HCT116 (cell line): ENCODE measurements around the gene RMI1. TPM values are rescaled to one million over a fixed set of nuclear protein-coding genes. Genes with fewer than 3 reads are reported as not detected.

Experiments used
- ATAC-seq: fragments of 200-7000 bp; cut with Tn5 transposase; 2 replicates; pipeline ENCODE4 v1.9.1; 2020; ENCODE audit warnings: mild to moderate bottlenecking, moderate library complexity
- BruUV-seq: library from RNA; stranded (reverse); fragments of 400-500 nt; replicated peaks from 2 replicates; lab custom pipeline; 2021; lab: Mats Ljungman, UMichigan
- CTCF ChIA-PET: fragments of 300-600 bp; sonication (Branson Sonifier 250); formaldehyde crosslinking; loops from one replicate; lab custom pipeline; 2021; ENCODE audit warnings: antibody characterized with exemption; lab: Charles Lee
- POLR2A ChIA-PET: fragments of 300-600, 350-600 bp; sonication (Branson Sonifier 250); formaldehyde crosslinking; loops from one replicate; lab custom pipeline; 2021; ENCODE audit warnings: antibody characterized with exemption; lab: Charles Lee
- RAD21 ChIA-PET, 2 experiments: fragments of 300-600 bp; sonication (Branson Sonifier 250); formaldehyde crosslinking; loops; one replicate each; lab custom pipeline; 2023; ENCODE audit warnings: low total read pairs in 2 of 2; ENCODE audit not compliant: uncharacterized antibody in 2 of 2, unreplicated experiment in 2 of 2, low non-redundant PET in 1 of 2; lab: Charles Lee
- DNase-seq: peaks from one replicate; pipeline ENCODE4 v3.0.0-alpha.2; 2010; ENCODE audit warnings: low read depth, low spot score
- H2AFZ ChIP-seq: fragments of 200-600 bp; shearing (Covaris generic), sonication (generic); 2 replicates; pipeline ENCODE4 v1.6.1; 2017; ENCODE audit warnings: low read depth, mixed run types, mixed read lengths, antibody characterized with exemption, low read length; ENCODE audit not compliant: poor library complexity, severe bottlenecking
- H3K27ac ChIP-seq: 2 replicates; pipeline ENCODE4 v1.5.1; 2012; ENCODE audit warnings: low read depth, low read length
- H3K27me3 ChIP-seq: fragments of 200-600 bp; sonication (generic); 2 replicates; pipeline ENCODE4 v1.6.1; 2016; ENCODE audit warnings: mixed run types, low read length, mixed read lengths; ENCODE audit not compliant: insufficient read depth
- H3K36me3 ChIP-seq, 2 experiments: fragments of 200-500 bp in 1 of 2; fragments of 200-600 bp in 1 of 2; sonication (Bioruptor generic) in 1 of 2; sonication (generic) in 1 of 2; 2 replicates each; pipeline versions ENCODE4 v1.5.1 to v1.6.1; 2014 to 2016; ENCODE audit warnings: low read length in 2 of 2, inconsistent platforms in 1 of 2, mixed read lengths in 1 of 2, mixed run types in 1 of 2; ENCODE audit not compliant: insufficient read depth in 2 of 2, control insufficient read depth in 1 of 2
- H3K4me1 ChIP-seq, 2 experiments: fragments of 200-600 bp in 1 of 2; sonication (generic) in 1 of 2; 2 replicates each; pipeline versions ENCODE4 v1.5.1 to v1.6.1; 2012 to 2017; ENCODE audit warnings: low read length in 2 of 2, inconsistent platforms in 1 of 2, mild to moderate bottlenecking in 1 of 2, mixed read lengths in 1 of 2, mixed run types in 1 of 2, moderate library complexity in 1 of 2; ENCODE audit not compliant: insufficient read depth in 2 of 2, control insufficient read depth in 1 of 2
- H3K4me2 ChIP-seq: fragments of 200-600 bp; sonication (generic); 2 replicates; pipeline ENCODE4 v1.6.1; 2017; ENCODE audit warnings: mixed run types, low read length, mixed read lengths
- H3K4me3 ChIP-seq, 2 experiments: fragments of 200-600 bp in 1 of 2; sonication (generic) in 1 of 2; replicated peaks in 1 of 2; 2 replicates each; pipeline ENCODE4 v1.5.1; 2011 to 2016; ENCODE audit warnings: low read length in 2 of 2, control low read depth in 1 of 2, low read depth in 1 of 2, mild to moderate bottlenecking in 1 of 2, mixed read lengths in 1 of 2, mixed run types in 1 of 2
- H3K79me2 ChIP-seq: fragments of 200-600 bp; sonication (generic); 2 replicates; pipeline ENCODE4 v1.6.1; 2017; ENCODE audit warnings: mild to moderate bottlenecking, mixed run types, low read length, moderate library complexity, mixed read lengths; ENCODE audit not compliant: insufficient read depth
- H3K9ac ChIP-seq: fragments of 200-600 bp; sonication (generic); 2 replicates; pipeline ENCODE4 v1.6.1; 2016; ENCODE audit warnings: low read length, mixed read lengths
- H3K9me2 ChIP-seq: fragments of 200-600 bp; sonication (generic), shearing (Covaris generic); 2 replicates; pipeline ENCODE4 v1.6.1; 2017; ENCODE audit warnings: mixed run types, mild to moderate bottlenecking, moderate library complexity; ENCODE audit not compliant: insufficient read depth
- H3K9me3 ChIP-seq, 2 experiments: fragments of 200-500 bp in 1 of 2; fragments of 200-600 bp in 1 of 2; sonication (Bioruptor generic) in 1 of 2; sonication (generic) in 1 of 2; 2 replicates each; pipeline ENCODE4 v1.6.1; 2014 to 2017; ENCODE audit warnings: low read length in 2 of 2, mixed read lengths in 2 of 2, inconsistent platforms in 1 of 2, low read depth in 1 of 2, mild to moderate bottlenecking in 1 of 2, mixed run types in 1 of 2, moderate library complexity in 1 of 2; ENCODE audit not compliant: control insufficient read depth in 1 of 2, insufficient read depth in 1 of 2
- H4K20me1 ChIP-seq: fragments of 200-600 bp; sonication (generic), shearing (Covaris generic); 2 replicates; pipeline ENCODE4 v1.6.1; 2017; ENCODE audit warnings: mixed run types, mild to moderate bottlenecking, moderate library complexity; ENCODE audit not compliant: insufficient read depth
- CBX3 ChIP-seq: IDR thresholded peaks from 2 replicates; pipeline ENCODE4 v1.6.1; 2012; ENCODE audit warnings: low read depth
- CEBPB ChIP-seq: IDR thresholded peaks from 2 replicates; pipeline ENCODE4 v1.6.1; 2012; ENCODE audit warnings: low read depth
- CTCF ChIP-seq, 3 experiments: fragments of 200-600 bp in 1 of 3; sonication (generic) in 1 of 3; IDR thresholded peaks in 2 of 3; conservative IDR thresholded peaks in 1 of 3; 2 replicates each; pipeline ENCODE4 v1.5.1; 2012 to 2017; ENCODE audit warnings: low read depth in 2 of 3, low read length in 2 of 3, antibody characterized with exemption in 1 of 3, borderline replicate concordance in 1 of 3, control low read depth in 1 of 3, mild to moderate bottlenecking in 1 of 3, mixed read lengths in 1 of 3, mixed run types in 1 of 3, moderate library complexity in 1 of 3; ENCODE audit not compliant: insufficient read depth in 1 of 3
- ELF1 ChIP-seq: IDR thresholded peaks from 2 replicates; pipeline ENCODE4 v1.6.1; 2012; ENCODE audit warnings: low read depth, borderline replicate concordance
- EZH2 ChIP-seq: fragments of 200-600 bp; sonication (generic); IDR thresholded peaks from 2 replicates; pipeline ENCODE4 v1.6.1; 2017; ENCODE audit warnings: antibody characterized with exemption, mixed run types
- EZH2phosphoT487 ChIP-seq: fragments of 200-600 bp; IDR thresholded peaks from 2 replicates; pipeline ENCODE4 v1.6.1; 2018; ENCODE audit warnings: antibody characterized with exemption, borderline replicate concordance
- FOSL1 ChIP-seq: IDR thresholded peaks from 2 replicates; pipeline ENCODE4 v1.6.1; 2012; ENCODE audit warnings: low read depth
- JUND ChIP-seq: IDR thresholded peaks from 2 replicates; pipeline ENCODE4 v1.6.1; 2012
- POLR2A ChIP-seq: IDR thresholded peaks from 2 replicates; pipeline ENCODE4 v1.7.0; 2011; ENCODE audit warnings: borderline replicate concordance; ENCODE audit not compliant: insufficient read depth, insufficient read length; ENCODE audit errors: extremely low read depth
- POLR2AphosphoS5 ChIP-seq: IDR thresholded peaks from 2 replicates; pipeline ENCODE4 v1.6.1; 2011; ENCODE audit warnings: mild to moderate bottlenecking, low read depth, low read length, moderate library complexity
- REST ChIP-seq: IDR thresholded peaks from 2 replicates; pipeline ENCODE4 v1.6.1; 2012; ENCODE audit warnings: low read depth
- SP1 ChIP-seq: IDR thresholded peaks from 2 replicates; pipeline ENCODE4 v1.6.1; 2012; ENCODE audit warnings: low read depth
- SRF ChIP-seq: IDR thresholded peaks from 2 replicates; pipeline ENCODE4 v1.6.1; 2012; ENCODE audit warnings: low read depth
- TCF7L2 ChIP-seq: IDR thresholded peaks from 2 replicates; pipeline ENCODE4 v1.7.0; 2011; ENCODE audit warnings: borderline replicate concordance, inconsistent platforms; ENCODE audit not compliant: insufficient read depth, insufficient read length; ENCODE audit errors: extremely low read depth
- YY1 ChIP-seq: IDR thresholded peaks from 2 replicates; pipeline ENCODE4 v1.6.1; 2011; ENCODE audit warnings: low read length, low read depth, moderate library complexity, mild to moderate bottlenecking; ENCODE audit not compliant: insufficient replicate concordance; ENCODE audit errors: extremely low read depth
- ZBTB33 ChIP-seq: IDR thresholded peaks from 2 replicates; pipeline ENCODE4 v1.6.1; 2011; ENCODE audit warnings: mild to moderate bottlenecking, low read length, moderate library complexity; ENCODE audit not compliant: insufficient replicate concordance; ENCODE audit errors: extremely low read depth
- ZFX ChIP-seq: fragments of 450-650 bp; IDR thresholded peaks from 2 replicates; pipeline ENCODE4 v1.6.1; 2017
- ZNF274 ChIP-seq: fragments of 200-500 bp; sonication (Bioruptor generic); IDR thresholded peaks from 2 replicates; pipeline ENCODE4 v1.6.1; 2014; ENCODE audit warnings: mild to moderate bottlenecking, low read depth, low read length, inconsistent platforms
- intact Hi-C: fragments of 100-400 bp; cut with micrococcal nuclease; formaldehyde crosslinking; loops from 2 replicates; pipeline ENCODE4 v1.10.0; 2022
- total RNA-seq: library from RNA; stranded (reverse); gene quantifications from one replicate; pipeline ENCODE4 v1.2.1, GENCODE V29; 2021; ENCODE audit not compliant: unreplicated experiment

RMI1 gene
- total RNA-seq, 1 experiment from 2014 or later, result 26.8 TPM

GRCh38 chr9:83956436-83957247 lies 24.0 kb upstream of the RMI1 start:
- TF ChIP-seq YY1 (no peak), POLR2AphosphoS5 (no peak), POLR2A (no peak), SP1 (no peak), EZH2phosphoT487 (no peak), CEBPB (no peak), ZBTB33 (no peak), EZH2 (no peak), REST (no peak), ZFX (no peak), ZNF274 (no peak), ELF1 (no peak), CBX3 (no peak), TCF7L2 (no peak), SRF (no peak), JUND (no peak), FOSL1 (no peak), CTCF (IDR thresholded peaks at IDR 0.05 in 2 of 3, conservative IDR thresholded peaks at IDR 0.05 in 1 of 3; ENCODE audit: borderline replicate concordance in 1 of 3, insufficient read depth in 1 of 3, low read depth in 2 of 3, low read length in 2 of 3) (no peak)
- TF ChIP-seq, all 23 proteins: peak for 0
- Histone ChIP-seq H3K27me3 (no peaks in the 10 kb centered on the region), H3K9me2 (no peaks in the 10 kb centered on the region), H3K79me2 (no peaks in the 10 kb centered on the region), H2AFZ (no peak overlapping the region), H3K4me2 (no peak overlapping the region), H3K9me3 (no peaks in the 10 kb centered on the region), H3K36me3 (no peaks in the 10 kb centered on the region), H4K20me1 (no peaks in the 10 kb centered on the region), H3K4me3 (no peak overlapping the region), H3K4me1 (no peaks in the 10 kb centered on the region), H3K9ac (no peak overlapping the region), H3K27ac (no peak overlapping the region)
- RAD21 ChIA-PET, result no interaction called here
- no peak for ATAC-seq
- no TSS peak for BruUV-seq
- DNase-seq, result no peak
- intact Hi-C loops, result no loop called here
- POLR2A ChIA-PET, result no interaction called here
- CTCF ChIA-PET, result no interaction called here
